GM18519 (cell line): Measurements from ENCODE around the gene KCNIP4.
A peak's percentile ranks its signal among the peaks of the same experiment; 100 is the strongest.

Source experiments
- ATAC-seq: cut with Tn5 transposase; IDR thresholded peaks from one replicate; pipeline ENCODE4 v1.9.1; 2021; ENCODE audit warnings: mild to moderate bottlenecking, moderate library complexity; ENCODE audit not compliant: unreplicated experiment, low FRiP score

Gene KCNIP4

GRCh38 chr4:20723463-20723862, 1225.1 kb downstream of the KCNIP4 start:
- ATAC-seq = no peak

GRCh38 chr4:20723019-20723418, 1225.6 kb downstream of the KCNIP4 start:
- no peak for ATAC-seq

- no peak for ATAC-seq
Measured at GRCh38 chr4:20711335-20711734, 1237.2 kb downstream of the KCNIP4 start.

- peak; percentile 100 for ATAC-seq
Measured at GRCh38 chr4:20700007-20700761, 1248.4 kb downstream of the KCNIP4 start, which contains the start of gene PACRGL. TSS of gene PACRGL (plus strand) at chr4:20700458. CDS start at chr4:20704482, 4,024 bp downstream.

- no peak for ATAC-seq
Measured at GRCh38 chr4:20698820-20699219, 1249.8 kb downstream of the KCNIP4 start.

- ATAC-seq = no peak
Measured at GRCh38 chr4:20698382-20698781, 1250.2 kb downstream of the KCNIP4 start.

- no peak for ATAC-seq
Measured at GRCh38 chr4:20696815-20697214, 1251.8 kb downstream of the KCNIP4 start.

GRCh38 chr4:20687864-20688263, 1260.7 kb downstream of the KCNIP4 start:
- ATAC-seq = no peak

- no peak for ATAC-seq
Measured at GRCh38 chr4:20684852-20685763, 1263.5 kb downstream of the KCNIP4 start.

GRCh38 chr4:20683766-20684165, 1264.8 kb downstream of the KCNIP4 start:
- no peak for ATAC-seq

GRCh38 chr4:20682853-20683252, 1265.7 kb downstream of the KCNIP4 start:
- ATAC-seq = no peak

- no peak for ATAC-seq
Measured at GRCh38 chr4:20681271-20681670, 1267.3 kb downstream of the KCNIP4 start.

- ATAC-seq = no peak
Measured at GRCh38 chr4:20680736-20681135, 1267.8 kb downstream of the KCNIP4 start.

- ATAC-seq = no peak
Measured at GRCh38 chr4:20679951-20680350, 1268.6 kb downstream of the KCNIP4 start.
